Measurements from ENCODE around the gene MIS18A.

MIS18A gene

GRCh38 chr21:32249511-32250280 is 29.2 kb downstream of the MIS18A start:
- no peak for DNase-seq

- no peak for DNase-seq
Measured at GRCh38 chr21:32248571-32249461, 30.0 kb downstream of the MIS18A start.

- no peak for DNase-seq
Measured at GRCh38 chr21:32246571-32247140, 32.2 kb downstream of the MIS18A start.

- no peak for DNase-seq
Measured at GRCh38 chr21:32245971-32246370, 32.9 kb downstream of the MIS18A start.

GRCh38 chr21:32240851-32241687 is 37.8 kb downstream of the MIS18A start:
- no peak for DNase-seq

- DNase-seq: no peak
Measured at GRCh38 chr21:32239551-32239950, 39.3 kb downstream of the MIS18A start.

GRCh38 chr21:32238063-32238462 is 40.8 kb downstream of the MIS18A start:
- DNase-seq: no peak

GRCh38 chr21:32237021-32237420 is 41.8 kb downstream of the MIS18A start:
- no peak for DNase-seq

GRCh38 chr21:32233722-32234301 is 45.0 kb downstream of the MIS18A start:
- no peak for DNase-seq

- DNase-seq: no peak
Measured at GRCh38 chr21:32233055-32233546, 45.7 kb downstream of the MIS18A start.

- DNase-seq: no peak
Measured at GRCh38 chr21:32226444-32226843, 52.4 kb downstream of the MIS18A start.
